Measurements from ENCODE around the gene RABGAP1L. TPM values are rescaled to one million over a fixed set of nuclear protein-coding genes. Genes with fewer than 3 reads are reported as not detected.

RABGAP1L gene
- total and polyA plus RNA-seq, 2 of the 4 experiments (the other 2 are of a cell fraction) = 7.9 to 26.7 TPM

GRCh38 chr1:174678657-174679056 lies 519.3 kb downstream of the RABGAP1L start:
- POLR2A ChIA-PET (ENCODE audit: unreplicated experiment) = no interaction called here
- TF ChIP-seq MAFK (IDR thresholded peaks at IDR 0.05; ENCODE audit: low read depth, low read length) = no peak
- TF ChIP-seq CEBPB (IDR thresholded peaks at IDR 0.05; ENCODE audit: low read depth, low read length) = no peak
- no peak for TF ChIP-seq MAZ (IDR thresholded peaks at IDR 0.05; ENCODE audit: borderline replicate concordance, low read depth, low read length)
- no peak for TF ChIP-seq RAD21 (IDR thresholded peaks at IDR 0.05; ENCODE audit: low read length)
- no peak for TF ChIP-seq RCOR1 (IDR thresholded peaks at IDR 0.05; ENCODE audit: insufficient replicate concordance, low read length)
- TF ChIP-seq CTCF (conservative IDR thresholded peaks at IDR 0.05; ENCODE audit: low read depth, low read length) = no peak
- no peak for TF ChIP-seq USF2 (IDR thresholded peaks at IDR 0.05; ENCODE audit: low read depth, low read length)
- no peak for TF ChIP-seq RFX5 (IDR thresholded peaks at IDR 0.05; ENCODE audit: low read depth, low read length)
- no peak for TF ChIP-seq POLR2A (IDR thresholded peaks at IDR 0.05; ENCODE audit: low read depth, low read length)
- no peak for TF ChIP-seq MXI1 (IDR thresholded peaks at IDR 0.05; ENCODE audit: borderline replicate concordance, low read depth, low read length)
- TF ChIP-seq CHD1 (IDR thresholded peaks at IDR 0.05; ENCODE audit: low read depth, low read length) = no peak
- CTCF ChIA-PET = interaction anchor here (0.7 kb wide), 1 partner anchor 9 kb away, joined by 3 read pairs; no protein-coding TSS in a partner anchor
- no peak overlapping the region for H3K4me2 ChIP-seq (ENCODE audit: low read depth, low read length)
- no peaks in the 10 kb centered on the region for H3K4me1 ChIP-seq (ENCODE audit: control insufficient read depth, insufficient read depth, low read length)
- H3K79me1 ChIP-seq (ENCODE audit: low read depth in 1 of 2, low read length in 2 of 2) = no peaks in the 10 kb centered on the region
- no peak overlapping the region for H2AK5ac ChIP-seq (ENCODE audit: low read depth, low read length)
- no peak overlapping the region for H4K8ac ChIP-seq (ENCODE audit: low read depth in 2 of 2, low read length in 2 of 2)
- DNase-seq (no peak), ATAC-seq (ENCODE audit: low read depth) (no peak)
- H3K27me3 ChIP-seq (ENCODE audit: control insufficient read depth, insufficient read depth, low read length) = no peaks in the 10 kb centered on the region
- no peaks in the 10 kb centered on the region for H3K36me3 ChIP-seq (ENCODE audit: control insufficient read depth, insufficient read depth, low read length)
- H2BK5ac ChIP-seq (ENCODE audit: low read depth, low read length, poor library complexity, severe bottlenecking) = no peak overlapping the region
- WGBS, 2 experiments (ENCODE audit: extremely low coverage in 2 of 2, insufficient read length in 1 of 2) = 100% methylated on average over 2 of the region's 7 CpGs; no CpG with 5 or more reads in 1 of the 2 experiments
- H2AK9ac ChIP-seq (replicated peaks; ENCODE audit: low read depth, low read length, poor library complexity) = no peak overlapping the region
- H2BK15ac ChIP-seq (ENCODE audit: low read depth, low read length) = no peak overlapping the region
- no peak overlapping the region for H3K4ac ChIP-seq (ENCODE audit: low read depth, low read length)
- no peak overlapping the region for H4K5ac ChIP-seq (ENCODE audit: low read depth, low read length)
- no peak overlapping the region for H3K9ac ChIP-seq (ENCODE audit: low read depth, low read length)
- no TSS peak for BruUV-seq (replicated peaks)
- intact Hi-C loops (cut with micrococcal nuclease) = no loop called here
- no peak overlapping the region for H3K27ac ChIP-seq (ENCODE audit: insufficient read depth, low read length)
- dilution Hi-C loops (cut with HindIII; ENCODE audit: low sequenced_read_pairs, unreplicated experiment) = no loop called here
- no peak overlapping the region for H2BK20ac ChIP-seq (ENCODE audit: low read depth, low read length)
- no peak overlapping the region for H4K91ac ChIP-seq (ENCODE audit: insufficient read depth, low read depth, low read length)
- H2AFZ ChIP-seq (replicated peaks; ENCODE audit: low read length, poor library complexity) = no peak overlapping the region
- H3K56ac ChIP-seq (ENCODE audit: extremely low read depth, insufficient read depth, low read length) = no peak overlapping the region
- H3K4me3 ChIP-seq (ENCODE audit: insufficient read depth, low read depth, low read length) = no peak overlapping the region
- no peaks in the 10 kb centered on the region for H3K9me1 ChIP-seq (ENCODE audit: insufficient read depth, low read length)
- no peak overlapping the region for H3K18ac ChIP-seq (ENCODE audit: low read depth, low read length)
- H3K9me3 ChIP-seq (ENCODE audit: control insufficient read depth, insufficient read depth, low read length) = no peaks in the 10 kb centered on the region
- H2BK120ac ChIP-seq (ENCODE audit: low read depth, low read length) = no peak overlapping the region
- in situ Hi-C loops (cut with MboI; ENCODE audit: low sequenced_read_pairs) = no loop called here
- no peaks in the 10 kb centered on the region for H4K20me1 ChIP-seq (ENCODE audit: insufficient read depth, low read length)
- no peak overlapping the region for H3K23ac ChIP-seq (ENCODE audit: low read depth, low read length)
- H3K14ac ChIP-seq (replicated peaks; ENCODE audit: low read depth, low read length) = no peak overlapping the region
